Endodermal cell (in vitro differentiated cells): ENCODE measurements around the gene RAD1. TPM values are rescaled to one million over a fixed set of nuclear protein-coding genes. Genes with fewer than 3 reads are reported as not detected.

Source experiments
- DNase-seq: peaks from one replicate; pipeline ENCODE4 v3.0.0-alpha.2; 2017
- H3K27ac ChIP-seq: 2 replicates; pipeline ENCODE4 v1.5.1; 2013; ENCODE audit warnings: mild to moderate bottlenecking, low read depth, low read length, moderate library complexity
- H3K27me3 ChIP-seq: 2 replicates; pipeline ENCODE4 v1.6.1; 2013; ENCODE audit warnings: mild to moderate bottlenecking, low read length, moderate library complexity; ENCODE audit not compliant: insufficient read depth, control insufficient read depth, poor library complexity, severe bottlenecking
- H3K36me3 ChIP-seq: 2 replicates; pipeline ENCODE4 v1.7.0; 2013; ENCODE audit warnings: mild to moderate bottlenecking, low read length, moderate library complexity; ENCODE audit not compliant: control insufficient read depth, insufficient read depth
- H3K4me1 ChIP-seq: one replicate; pipeline ENCODE4 v1.7.0; 2013; ENCODE audit warnings: low read length; ENCODE audit not compliant: control insufficient read depth, insufficient read depth
- H3K4me3 ChIP-seq: 2 replicates; pipeline ENCODE4 v1.5.1; 2013; ENCODE audit warnings: mild to moderate bottlenecking, low read length, moderate library complexity
- H3K9ac ChIP-seq: 2 replicates; pipeline ENCODE4 v1.6.1; 2013; ENCODE audit warnings: mild to moderate bottlenecking, low read length, moderate library complexity; ENCODE audit not compliant: poor library complexity, severe bottlenecking; ENCODE audit errors: extremely low read depth
- H3K9me3 ChIP-seq: 2 replicates; pipeline ENCODE4 v1.6.1; 2013; ENCODE audit warnings: mild to moderate bottlenecking, low read length, moderate library complexity; ENCODE audit not compliant: control insufficient read depth
- H3K27ac Mint-ChIP-seq: 2 replicates; pipeline ENCODE4 v1.8.0; 2020; ENCODE audit warnings: mixed read lengths
- H3K27me3 Mint-ChIP-seq: 2 replicates; pipeline ENCODE4 v1.8.0; 2021; ENCODE audit warnings: mild to moderate bottlenecking, mixed read lengths; ENCODE audit not compliant: insufficient read depth
- H3K36me3 Mint-ChIP-seq: 2 replicates; pipeline ENCODE4 v1.8.0; 2020; ENCODE audit warnings: low read depth, mixed read lengths
- H3K4me1 Mint-ChIP-seq: 2 replicates; pipeline ENCODE4 v1.8.0; 2020; ENCODE audit warnings: mixed read lengths
- H3K4me3 Mint-ChIP-seq: 2 replicates; pipeline ENCODE4 v1.8.0; 2020; ENCODE audit warnings: mild to moderate bottlenecking, moderate library complexity, mixed read lengths
- H3K9me3 Mint-ChIP-seq: 2 replicates; pipeline ENCODE4 v1.8.0; 2020; ENCODE audit warnings: mild to moderate bottlenecking, mixed read lengths
- WGBS, 2 experiments: methylation state at CpG; one replicate each; pipeline versions ENCODE4 v1.1.5 to v1.1.7; 2013; ENCODE audit warnings: missing lambda C conversion rate in 2 of 2, mixed read lengths in 1 of 2; ENCODE audit not compliant: insufficient coverage in 1 of 2, insufficient read length in 1 of 2; 5-methylcytosine and 5-hydroxymethylcytosine counted together
- total RNA-seq, 2 donors: library from RNA; stranded (reverse); fragmentation: NEBNext Ultra II Directional in 1 of 2; extraction: Animal tissue kit (Norgen Biotek cat#: 25700) in 1 of 2; gene quantifications; 2 replicates in 1 of 2; 3 replicates in 1 of 2; pipeline ENCODE4 v1.2.1, GENCODE V29; 2021
- TF ChIP-seq, protein P1 (sequence below): fragments of 200-600 bp; sonication (generic); conservative IDR thresholded peaks from 2 replicates; pipeline ENCODE4 v1.5.0; 2021; ENCODE audit warnings: antibody characterized with exemption, mild to moderate bottlenecking

RAD1 gene
- total RNA-seq, 2 donors from 2014 or later = 29.3 to 29.8 TPM

DNA sequence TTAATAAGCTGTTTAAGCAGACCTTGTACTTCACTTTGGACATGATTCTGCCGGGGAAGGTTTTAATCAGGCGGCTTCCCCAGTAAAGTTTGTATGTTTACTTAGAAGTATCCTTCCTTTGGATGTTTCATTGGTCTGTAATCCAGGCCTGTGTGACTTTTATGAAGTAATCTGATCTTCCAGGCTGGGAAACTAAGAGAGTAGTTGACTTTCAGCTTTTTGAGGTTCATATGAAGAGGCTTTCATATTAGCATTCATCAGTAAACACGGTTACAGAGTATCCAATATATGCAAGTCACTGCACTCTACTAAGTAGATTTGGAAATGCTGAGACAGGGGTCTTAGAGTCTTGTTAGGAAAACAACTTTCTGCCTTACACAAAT, 15.1 kb upstream of the RAD1 start:
- no peak for DNase-seq
- no peaks in the 10 kb centered on the region for H3K4me1 ChIP-seq
- H3K36me3 Mint-ChIP-seq = peaks cover 20% of the 10 kb centered on the region
- peak overlapping the region; percentile 96 for H3K4me3 Mint-ChIP-seq
- H3K27ac ChIP-seq = no peak overlapping the region
- peaks cover 38% of the 10 kb centered on the region for H3K36me3 ChIP-seq
- no peaks in the 10 kb centered on the region for H3K27me3 Mint-ChIP-seq
- 0 to 10% methylated on average over 2 to 3 of the region's 3 CpGs for WGBS, 2 experiments
- H3K27me3 ChIP-seq = no peaks in the 10 kb centered on the region
- H3K9me3 ChIP-seq = no peaks in the 10 kb centered on the region
- H3K9ac ChIP-seq = peak overlapping the region; percentile 55
- peak overlapping the region; percentile 99 for H3K27ac Mint-ChIP-seq
- no peaks in the 10 kb centered on the region for H3K9me3 Mint-ChIP-seq
- H3K4me3 ChIP-seq = peak overlapping the region; percentile 92
- peaks cover 11% of the 10 kb centered on the region for H3K4me1 Mint-ChIP-seq
- TF ChIP-seq, protein P1, sequence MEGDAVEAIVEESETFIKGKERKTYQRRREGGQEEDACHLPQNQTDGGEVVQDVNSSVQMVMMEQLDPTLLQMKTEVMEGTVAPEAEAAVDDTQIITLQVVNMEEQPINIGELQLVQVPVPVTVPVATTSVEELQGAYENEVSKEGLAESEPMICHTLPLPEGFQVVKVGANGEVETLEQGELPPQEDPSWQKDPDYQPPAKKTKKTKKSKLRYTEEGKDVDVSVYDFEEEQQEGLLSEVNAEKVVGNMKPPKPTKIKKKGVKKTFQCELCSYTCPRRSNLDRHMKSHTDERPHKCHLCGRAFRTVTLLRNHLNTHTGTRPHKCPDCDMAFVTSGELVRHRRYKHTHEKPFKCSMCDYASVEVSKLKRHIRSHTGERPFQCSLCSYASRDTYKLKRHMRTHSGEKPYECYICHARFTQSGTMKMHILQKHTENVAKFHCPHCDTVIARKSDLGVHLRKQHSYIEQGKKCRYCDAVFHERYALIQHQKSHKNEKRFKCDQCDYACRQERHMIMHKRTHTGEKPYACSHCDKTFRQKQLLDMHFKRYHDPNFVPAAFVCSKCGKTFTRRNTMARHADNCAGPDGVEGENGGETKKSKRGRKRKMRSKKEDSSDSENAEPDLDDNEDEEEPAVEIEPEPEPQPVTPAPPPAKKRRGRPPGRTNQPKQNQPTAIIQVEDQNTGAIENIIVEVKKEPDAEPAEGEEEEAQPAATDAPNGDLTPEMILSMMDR = no peak

DNA sequence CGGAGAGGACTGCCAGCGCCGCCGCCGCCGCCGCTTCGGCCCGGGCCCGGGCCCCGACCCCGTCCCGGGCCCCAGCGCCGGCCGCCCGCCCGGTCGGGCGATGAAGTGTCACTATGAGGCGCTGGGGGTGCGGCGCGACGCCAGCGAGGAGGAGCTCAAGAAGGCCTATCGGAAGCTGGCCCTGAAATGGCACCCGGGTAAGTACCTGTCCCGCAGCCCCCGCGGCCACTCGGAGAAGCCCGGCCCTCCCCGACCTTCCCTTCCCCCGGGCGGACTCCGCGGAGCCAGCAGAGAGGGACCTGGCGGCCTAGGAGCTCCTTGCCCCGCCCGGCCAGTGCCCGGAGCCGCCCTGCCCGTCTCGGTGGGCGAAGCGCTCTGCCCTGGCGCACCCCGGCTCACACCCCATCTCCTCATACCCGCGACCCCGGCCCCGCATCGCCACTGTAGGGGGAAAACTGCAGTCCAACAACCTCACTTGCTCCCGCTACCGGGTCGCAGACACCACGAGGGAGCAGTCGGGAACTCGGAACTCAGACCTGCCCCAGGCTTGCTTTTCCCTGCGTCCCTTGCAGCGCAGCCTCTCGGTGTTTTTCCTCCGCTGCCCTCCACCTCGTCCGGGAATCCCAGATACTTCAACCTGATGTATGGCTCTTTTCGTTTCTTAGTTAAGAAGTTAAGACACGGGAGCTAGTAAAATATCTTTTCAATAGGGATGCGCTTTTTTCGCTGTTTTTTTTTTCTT, 14.6 kb upstream of the RAD1 start:
- H3K4me3 Mint-ChIP-seq = peak overlapping the region; percentile 96
- no peaks in the 10 kb centered on the region for H3K9me3 Mint-ChIP-seq
- H3K27me3 ChIP-seq = no peaks in the 10 kb centered on the region
- peak; percentile 92 for DNase-seq
- H3K36me3 ChIP-seq = peaks cover 38% of the 10 kb centered on the region
- H3K4me3 ChIP-seq = peak overlapping the region; percentile 92
- H3K36me3 Mint-ChIP-seq = peaks cover 24% of the 10 kb centered on the region
- peak overlapping the region; percentile 55 for H3K9ac ChIP-seq
- H3K4me1 ChIP-seq = no peaks in the 10 kb centered on the region
- H3K4me1 Mint-ChIP-seq = peaks cover 11% of the 10 kb centered on the region
- no peaks in the 10 kb centered on the region for H3K27me3 Mint-ChIP-seq
- TF ChIP-seq, protein P1 = peak; percentile 21
- WGBS, 2 experiments = 0% methylated on average over 35 to 70 of the region's 70 CpGs
- peak overlapping the region; percentile 81 for H3K27ac ChIP-seq
- peak overlapping the region; percentile 99 for H3K27ac Mint-ChIP-seq
- no peaks in the 10 kb centered on the region for H3K9me3 ChIP-seq

DNA sequence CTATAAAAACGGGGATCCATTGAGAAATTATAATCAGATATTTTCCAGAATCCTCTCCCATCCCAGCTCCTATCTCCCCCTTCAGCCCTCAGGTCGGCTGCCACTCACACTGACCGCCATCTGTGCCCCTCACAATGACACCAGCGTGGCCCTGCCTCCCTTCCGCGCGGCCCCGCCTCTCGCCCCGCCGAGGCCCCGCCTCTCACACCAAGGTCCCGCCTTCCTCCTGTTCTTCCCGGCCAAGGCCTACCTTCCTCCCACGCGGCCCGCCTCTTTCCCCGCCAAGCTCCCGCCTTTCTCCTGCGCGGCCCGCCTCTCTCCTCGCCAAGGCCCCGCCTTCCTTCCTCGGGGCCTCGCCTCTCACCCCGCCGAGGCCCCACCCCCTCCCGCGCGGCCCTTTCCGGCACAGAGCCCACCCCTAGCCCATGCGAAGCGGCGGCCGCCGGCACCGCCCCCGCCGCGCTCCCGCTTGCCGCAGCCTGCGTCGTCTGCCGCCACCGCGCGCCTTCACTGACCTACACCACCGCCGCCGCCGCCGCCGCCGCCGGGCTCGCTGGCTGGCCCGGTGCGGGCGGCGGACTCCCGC, 13.9 kb upstream of the RAD1 start, which contains the start of gene DNAJC21:
Gene DNAJC21 (plus strand): TSS at position 426 of the 586 bp plus-strand sequence. CDS start 261 bp downstream, outside the sequence.
- H3K27ac ChIP-seq = peak within 1 kb of the TSS; percentile 81
- Mint-ChIP-seq H3K4me1 (peaks cover 11% of the 10 kb centered on the region), H3K27ac (peak within 1 kb of the TSS; percentile 99), H3K4me3 (peak within 1 kb of the TSS; percentile 96), H3K27me3 (no peaks in the 10 kb centered on the region), H3K36me3 (peaks cover 30% of the 10 kb centered on the region), H3K9me3 (no peaks in the 10 kb centered on the region)
- peak; percentile 99 for DNase-seq
- peak within 1 kb of the TSS; percentile 55 for H3K9ac ChIP-seq
- peak within 1 kb of the TSS; percentile 92 for H3K4me3 ChIP-seq
- H3K9me3 ChIP-seq = no peaks in the 10 kb centered on the region
- peaks cover 38% of the 10 kb centered on the region for H3K36me3 ChIP-seq
- TF ChIP-seq, protein P1 = no peak
- no peaks in the 10 kb centered on the region for H3K4me1 ChIP-seq
- no peaks in the 10 kb centered on the region for H3K27me3 ChIP-seq
- 0% methylated on average over 7 to 63 of the region's 63 CpGs for WGBS, 2 experiments
